ENCODE results near the gene RAB3A.

The RAB3A gene

DNA sequence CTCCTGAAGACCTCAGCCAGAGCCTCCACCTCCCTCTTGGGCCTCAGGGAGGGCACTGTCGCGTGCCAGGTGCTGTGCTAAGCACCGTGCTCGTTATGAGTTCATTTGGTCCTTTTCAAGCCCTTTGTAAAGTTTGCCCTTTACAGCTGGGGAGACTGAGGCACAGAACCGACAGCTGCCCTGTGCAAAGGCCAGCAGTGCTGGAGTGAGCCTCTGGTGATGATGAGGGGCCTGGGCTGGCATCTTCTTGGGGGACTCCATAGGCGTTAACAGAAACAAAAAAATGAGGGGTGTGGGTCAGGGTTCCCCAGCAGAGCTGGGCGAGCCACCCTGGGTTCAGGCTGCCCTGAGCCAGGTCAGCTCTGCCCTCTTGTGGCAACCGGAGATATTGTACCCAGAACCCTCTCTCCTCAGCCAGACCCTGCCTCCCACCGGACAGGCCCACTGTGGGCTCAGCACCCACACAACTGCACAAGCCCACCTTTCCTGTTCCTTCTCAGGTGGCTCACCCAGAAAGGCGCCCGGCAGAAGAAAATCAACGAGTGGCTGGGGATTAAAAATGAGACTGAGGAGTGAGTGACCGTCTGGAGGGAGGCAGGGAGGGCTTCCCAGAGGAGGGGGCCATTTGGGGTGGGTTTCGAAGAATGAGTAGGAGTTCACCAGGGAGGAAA, 35.7 kb downstream of the RAB3A start (continued):
- TF ChIP-seq, protein P1, sequence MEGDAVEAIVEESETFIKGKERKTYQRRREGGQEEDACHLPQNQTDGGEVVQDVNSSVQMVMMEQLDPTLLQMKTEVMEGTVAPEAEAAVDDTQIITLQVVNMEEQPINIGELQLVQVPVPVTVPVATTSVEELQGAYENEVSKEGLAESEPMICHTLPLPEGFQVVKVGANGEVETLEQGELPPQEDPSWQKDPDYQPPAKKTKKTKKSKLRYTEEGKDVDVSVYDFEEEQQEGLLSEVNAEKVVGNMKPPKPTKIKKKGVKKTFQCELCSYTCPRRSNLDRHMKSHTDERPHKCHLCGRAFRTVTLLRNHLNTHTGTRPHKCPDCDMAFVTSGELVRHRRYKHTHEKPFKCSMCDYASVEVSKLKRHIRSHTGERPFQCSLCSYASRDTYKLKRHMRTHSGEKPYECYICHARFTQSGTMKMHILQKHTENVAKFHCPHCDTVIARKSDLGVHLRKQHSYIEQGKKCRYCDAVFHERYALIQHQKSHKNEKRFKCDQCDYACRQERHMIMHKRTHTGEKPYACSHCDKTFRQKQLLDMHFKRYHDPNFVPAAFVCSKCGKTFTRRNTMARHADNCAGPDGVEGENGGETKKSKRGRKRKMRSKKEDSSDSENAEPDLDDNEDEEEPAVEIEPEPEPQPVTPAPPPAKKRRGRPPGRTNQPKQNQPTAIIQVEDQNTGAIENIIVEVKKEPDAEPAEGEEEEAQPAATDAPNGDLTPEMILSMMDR (tag by site-specific recombination; IDR thresholded peaks at IDR 0.05), result peak; percentile 51; the same call in 1 of the 2 replicates
- TF ChIP-seq, protein P2, sequence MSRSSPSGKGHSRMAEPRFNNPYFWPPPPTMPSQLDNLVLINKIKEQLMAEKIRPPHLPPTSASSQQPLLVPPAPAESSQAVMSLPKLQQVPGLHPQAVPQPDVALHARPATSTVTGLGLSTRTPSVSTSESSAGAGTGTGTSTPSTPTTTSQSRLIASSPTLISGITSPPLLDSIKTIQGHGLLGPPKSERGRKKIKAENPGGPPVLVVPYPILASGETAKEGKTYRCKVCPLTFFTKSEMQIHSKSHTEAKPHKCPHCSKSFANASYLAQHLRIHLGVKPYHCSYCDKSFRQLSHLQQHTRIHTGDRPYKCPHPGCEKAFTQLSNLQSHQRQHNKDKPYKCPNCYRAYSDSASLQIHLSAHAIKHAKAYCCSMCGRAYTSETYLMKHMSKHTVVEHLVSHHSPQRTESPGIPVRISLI (tag by site-specific recombination; IDR thresholded peaks at IDR 0.05), result no peak
- TF ChIP-seq ZNF350 (tag by site-specific recombination; IDR thresholded peaks at IDR 0.05) (no peak), ZFHX2 (tag by site-specific recombination; conservative IDR thresholded peaks at IDR 0.05) (peak; percentile 60), ZFP3 (tag by site-specific recombination; IDR thresholded peaks at IDR 0.05; ENCODE audit: low read depth) (peak; percentile 97), ZNF600 (tag by site-specific recombination; IDR thresholded peaks at IDR 0.05) (peak; percentile 33; the same call in 1 of the 2 replicates)
- TF ChIP-seq, protein P3, sequence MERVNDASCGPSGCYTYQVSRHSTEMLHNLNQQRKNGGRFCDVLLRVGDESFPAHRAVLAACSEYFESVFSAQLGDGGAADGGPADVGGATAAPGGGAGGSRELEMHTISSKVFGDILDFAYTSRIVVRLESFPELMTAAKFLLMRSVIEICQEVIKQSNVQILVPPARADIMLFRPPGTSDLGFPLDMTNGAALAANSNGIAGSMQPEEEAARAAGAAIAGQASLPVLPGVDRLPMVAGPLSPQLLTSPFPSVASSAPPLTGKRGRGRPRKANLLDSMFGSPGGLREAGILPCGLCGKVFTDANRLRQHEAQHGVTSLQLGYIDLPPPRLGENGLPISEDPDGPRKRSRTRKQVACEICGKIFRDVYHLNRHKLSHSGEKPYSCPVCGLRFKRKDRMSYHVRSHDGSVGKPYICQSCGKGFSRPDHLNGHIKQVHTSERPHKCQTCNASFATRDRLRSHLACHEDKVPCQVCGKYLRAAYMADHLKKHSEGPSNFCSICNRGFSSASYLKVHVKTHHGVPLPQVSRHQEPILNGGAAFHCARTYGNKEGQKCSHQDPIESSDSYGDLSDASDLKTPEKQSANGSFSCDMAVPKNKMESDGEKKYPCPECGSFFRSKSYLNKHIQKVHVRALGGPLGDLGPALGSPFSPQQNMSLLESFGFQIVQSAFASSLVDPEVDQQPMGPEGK (tag by site-specific recombination; IDR thresholded peaks at IDR 0.05), result 0 out of 2 replicates have a peak, but pooled peaks have one; percentile 29
- TF ChIP-seq, protein P4, sequence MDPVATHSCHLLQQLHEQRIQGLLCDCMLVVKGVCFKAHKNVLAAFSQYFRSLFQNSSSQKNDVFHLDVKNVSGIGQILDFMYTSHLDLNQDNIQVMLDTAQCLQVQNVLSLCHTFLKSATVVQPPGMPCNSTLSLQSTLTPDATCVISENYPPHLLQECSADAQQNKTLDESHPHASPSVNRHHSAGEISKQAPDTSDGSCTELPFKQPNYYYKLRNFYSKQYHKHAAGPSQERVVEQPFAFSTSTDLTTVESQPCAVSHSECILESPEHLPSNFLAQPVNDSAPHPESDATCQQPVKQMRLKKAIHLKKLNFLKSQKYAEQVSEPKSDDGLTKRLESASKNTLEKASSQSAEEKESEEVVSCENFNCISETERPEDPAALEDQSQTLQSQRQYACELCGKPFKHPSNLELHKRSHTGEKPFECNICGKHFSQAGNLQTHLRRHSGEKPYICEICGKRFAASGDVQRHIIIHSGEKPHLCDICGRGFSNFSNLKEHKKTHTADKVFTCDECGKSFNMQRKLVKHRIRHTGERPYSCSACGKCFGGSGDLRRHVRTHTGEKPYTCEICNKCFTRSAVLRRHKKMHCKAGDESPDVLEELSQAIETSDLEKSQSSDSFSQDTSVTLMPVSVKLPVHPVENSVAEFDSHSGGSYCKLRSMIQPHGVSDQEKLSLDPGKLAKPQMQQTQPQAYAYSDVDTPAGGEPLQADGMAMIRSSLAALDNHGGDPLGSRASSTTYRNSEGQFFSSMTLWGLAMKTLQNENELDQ (tag by site-specific recombination; IDR thresholded peaks at IDR 0.05; ENCODE audit: low read depth), result no peak

DNA sequence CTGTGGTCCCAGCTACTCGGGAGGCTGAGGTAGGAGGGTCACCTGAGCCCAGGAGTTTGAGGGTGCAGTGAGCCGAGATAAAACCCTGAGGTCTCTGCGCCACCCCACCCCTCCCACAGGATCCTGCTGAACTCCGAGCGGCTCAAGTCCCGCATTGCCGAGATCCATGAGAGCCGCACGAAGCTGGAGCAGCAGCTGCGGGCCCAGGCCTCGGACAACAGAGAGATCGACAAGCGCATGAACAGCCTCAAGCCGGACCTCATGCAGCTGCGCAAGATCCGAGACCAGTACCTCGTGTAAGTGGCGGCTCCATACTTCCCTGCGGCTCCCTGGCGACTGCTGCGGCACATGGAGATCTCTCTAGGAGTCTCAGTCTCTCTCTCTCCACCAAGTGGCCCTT, 36.8 kb downstream of the RAB3A start:
- Histone ChIP-seq H3K4me3 (ENCODE audit: low read depth, low read length) (no peak overlapping the region), H3K36me3 (ENCODE audit: control insufficient read depth in 2 of 2, insufficient read depth in 1 of 2, low read length in 2 of 2) (peaks cover 21 to 71% of the 10 kb centered on the region in 2 experiments; a peak in 2 of 3 replicates), H3K9me3 (ENCODE audit: control insufficient read depth, insufficient read depth, low read depth, low read length) (no peaks in the 10 kb centered on the region), H3K27ac (ENCODE audit: extremely low read depth, low read depth, low read length) (no peak overlapping the region), H3K4me1 (ENCODE audit: control insufficient read depth, insufficient read depth, low read length) (no peaks in the 10 kb centered on the region)
- ChIA-PET CTCF (interaction anchor here (1.7 to 7.2 kb wide), 2 partner anchors 53 to 106 kb away, joined by 5 to 83 read pairs; no protein-coding TSS in a partner anchor), POLR2A (no interaction called here)
- TF ChIP-seq GLI4 (tag by site-specific recombination; IDR thresholded peaks at IDR 0.05) (no peak), ZNF223 (tag by site-specific recombination; IDR thresholded peaks at IDR 0.05) (no peak), ZNF549 (tag by site-specific recombination; IDR thresholded peaks at IDR 0.05) (no peak), SP7 (tag by site-specific recombination; IDR thresholded peaks at IDR 0.05) (no peak), ZNF791 (tag by site-specific recombination; IDR thresholded peaks at IDR 0.05) (no peak), ZNF658 (tag by site-specific recombination; IDR thresholded peaks at IDR 0.05) (no peak), ZNF510 (tag by site-specific recombination; IDR thresholded peaks at IDR 0.05; ENCODE audit: insufficient replicate concordance) (no peak), ZNF548 (tag by site-specific recombination; IDR thresholded peaks at IDR 0.05) (no peak), ZNF146 (tag by site-specific recombination; IDR thresholded peaks at IDR 0.05) (no peak)
- TF ChIP-seq, protein P5, sequence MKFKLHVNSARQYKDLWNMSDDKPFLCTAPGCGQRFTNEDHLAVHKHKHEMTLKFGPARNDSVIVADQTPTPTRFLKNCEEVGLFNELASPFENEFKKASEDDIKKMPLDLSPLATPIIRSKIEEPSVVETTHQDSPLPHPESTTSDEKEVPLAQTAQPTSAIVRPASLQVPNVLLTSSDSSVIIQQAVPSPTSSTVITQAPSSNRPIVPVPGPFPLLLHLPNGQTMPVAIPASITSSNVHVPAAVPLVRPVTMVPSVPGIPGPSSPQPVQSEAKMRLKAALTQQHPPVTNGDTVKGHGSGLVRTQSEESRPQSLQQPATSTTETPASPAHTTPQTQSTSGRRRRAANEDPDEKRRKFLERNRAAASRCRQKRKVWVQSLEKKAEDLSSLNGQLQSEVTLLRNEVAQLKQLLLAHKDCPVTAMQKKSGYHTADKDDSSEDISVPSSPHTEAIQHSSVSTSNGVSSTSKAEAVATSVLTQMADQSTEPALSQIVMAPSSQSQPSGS (tag by site-specific recombination; IDR thresholded peaks at IDR 0.05; ENCODE audit: low read depth), result no peak
- TF ChIP-seq, protein P6, sequence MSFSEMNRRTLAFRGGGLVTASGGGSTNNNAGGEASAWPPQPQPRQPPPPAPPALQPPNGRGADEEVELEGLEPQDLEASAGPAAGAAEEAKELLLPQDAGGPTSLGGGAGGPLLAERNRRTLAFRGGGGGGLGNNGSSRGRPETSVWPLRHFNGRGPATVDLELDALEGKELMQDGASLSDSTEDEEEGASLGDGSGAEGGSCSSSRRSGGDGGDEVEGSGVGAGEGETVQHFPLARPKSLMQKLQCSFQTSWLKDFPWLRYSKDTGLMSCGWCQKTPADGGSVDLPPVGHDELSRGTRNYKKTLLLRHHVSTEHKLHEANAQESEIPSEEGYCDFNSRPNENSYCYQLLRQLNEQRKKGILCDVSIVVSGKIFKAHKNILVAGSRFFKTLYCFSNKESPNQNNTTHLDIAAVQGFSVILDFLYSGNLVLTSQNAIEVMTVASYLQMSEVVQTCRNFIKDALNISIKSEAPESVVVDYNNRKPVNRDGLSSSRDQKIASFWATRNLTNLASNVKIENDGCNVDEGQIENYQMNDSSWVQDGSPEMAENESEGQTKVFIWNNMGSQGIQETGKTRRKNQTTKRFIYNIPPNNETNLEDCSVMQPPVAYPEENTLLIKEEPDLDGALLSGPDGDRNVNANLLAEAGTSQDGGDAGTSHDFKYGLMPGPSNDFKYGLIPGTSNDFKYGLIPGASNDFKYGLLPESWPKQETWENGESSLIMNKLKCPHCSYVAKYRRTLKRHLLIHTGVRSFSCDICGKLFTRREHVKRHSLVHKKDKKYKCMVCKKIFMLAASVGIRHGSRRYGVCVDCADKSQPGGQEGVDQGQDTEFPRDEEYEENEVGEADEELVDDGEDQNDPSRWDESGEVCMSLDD (tag by site-specific recombination; IDR thresholded peaks at IDR 0.05), result no peak
- TF ChIP-seq, protein P7, sequence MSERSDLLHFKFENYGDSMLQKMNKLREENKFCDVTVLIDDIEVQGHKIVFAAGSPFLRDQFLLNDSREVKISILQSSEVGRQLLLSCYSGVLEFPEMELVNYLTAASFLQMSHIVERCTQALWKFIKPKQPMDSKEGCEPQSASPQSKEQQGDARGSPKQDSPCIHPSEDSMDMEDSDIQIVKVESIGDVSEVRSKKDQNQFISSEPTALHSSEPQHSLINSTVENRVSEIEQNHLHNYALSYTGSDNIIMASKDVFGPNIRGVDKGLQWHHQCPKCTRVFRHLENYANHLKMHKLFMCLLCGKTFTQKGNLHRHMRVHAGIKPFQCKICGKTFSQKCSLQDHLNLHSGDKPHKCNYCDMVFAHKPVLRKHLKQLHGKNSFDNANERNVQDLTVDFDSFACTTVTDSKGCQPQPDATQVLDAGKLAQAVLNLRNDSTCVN (tag by site-specific recombination; optimal IDR thresholded peaks at IDR 0.05), result no peak

Measured in HEK293 (cell line).